Cerebellar nuclear complex (tissue), 1 donor: ENCODE data around the gene SLC2A11.
"Not testable (repeated sequence)": the region's sequence is repeated elsewhere in the genome, so short reads cannot be mapped to it uniquely, and the experiment has no call there.

Experiments used
- DNase-seq, 2 experiments: peaks; one replicate each; lab custom pipeline; 2025; lab: John Stamatoyannopoulos, UW

Gene SLC2A11

GRCh38 chr22:23891726-23892125 is 34.1 kb downstream of the SLC2A11 start:
- no peak for DNase-seq

- DNase-seq: no peak
These were observed 34.5 kb downstream of the SLC2A11 start for GRCh38 chr22:23892130-23892529.

- no peak for DNase-seq
These were observed 35.0 kb downstream of the SLC2A11 start for GRCh38 chr22:23892706-23893105.

DNA sequence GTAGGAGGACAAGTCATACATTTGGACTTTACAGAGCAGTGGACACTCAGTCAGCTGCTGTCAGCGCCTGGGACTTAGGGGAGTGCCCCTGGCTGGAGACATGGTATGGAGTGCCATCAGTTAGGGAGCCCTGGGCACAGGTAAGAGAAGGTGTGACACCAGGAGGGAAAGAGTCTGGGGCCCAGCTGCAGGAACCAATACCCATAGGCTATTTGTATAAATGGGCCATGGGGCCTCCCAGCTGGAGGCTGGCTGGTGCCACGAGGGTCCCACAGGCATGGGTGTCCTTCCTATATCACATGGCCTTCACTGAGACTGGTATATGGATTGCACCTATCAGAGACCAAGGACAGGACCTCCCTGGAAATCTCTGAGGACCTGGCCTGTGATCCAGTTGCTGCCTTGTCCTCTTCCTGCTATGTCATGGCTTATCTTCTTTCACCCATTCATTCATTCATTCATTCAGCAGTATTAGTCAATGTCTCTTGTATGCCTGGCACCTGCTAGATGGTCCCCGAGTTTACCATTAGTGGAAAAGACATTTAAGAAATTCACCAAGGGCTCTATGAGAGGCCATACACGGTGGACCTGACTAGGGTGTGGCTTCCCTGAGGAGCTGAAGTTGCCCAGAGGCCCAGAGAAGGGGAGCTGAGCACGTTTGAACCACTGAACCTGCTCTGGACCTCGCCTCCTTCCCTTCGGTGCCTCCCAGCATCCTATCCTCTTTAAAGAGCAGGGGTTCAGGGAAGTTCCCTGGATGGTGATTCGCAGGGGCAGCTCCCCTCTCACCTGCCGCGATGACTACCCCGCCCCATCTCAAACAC is 35.7 kb downstream of the SLC2A11 start:
- no peak for DNase-seq

DNA sequence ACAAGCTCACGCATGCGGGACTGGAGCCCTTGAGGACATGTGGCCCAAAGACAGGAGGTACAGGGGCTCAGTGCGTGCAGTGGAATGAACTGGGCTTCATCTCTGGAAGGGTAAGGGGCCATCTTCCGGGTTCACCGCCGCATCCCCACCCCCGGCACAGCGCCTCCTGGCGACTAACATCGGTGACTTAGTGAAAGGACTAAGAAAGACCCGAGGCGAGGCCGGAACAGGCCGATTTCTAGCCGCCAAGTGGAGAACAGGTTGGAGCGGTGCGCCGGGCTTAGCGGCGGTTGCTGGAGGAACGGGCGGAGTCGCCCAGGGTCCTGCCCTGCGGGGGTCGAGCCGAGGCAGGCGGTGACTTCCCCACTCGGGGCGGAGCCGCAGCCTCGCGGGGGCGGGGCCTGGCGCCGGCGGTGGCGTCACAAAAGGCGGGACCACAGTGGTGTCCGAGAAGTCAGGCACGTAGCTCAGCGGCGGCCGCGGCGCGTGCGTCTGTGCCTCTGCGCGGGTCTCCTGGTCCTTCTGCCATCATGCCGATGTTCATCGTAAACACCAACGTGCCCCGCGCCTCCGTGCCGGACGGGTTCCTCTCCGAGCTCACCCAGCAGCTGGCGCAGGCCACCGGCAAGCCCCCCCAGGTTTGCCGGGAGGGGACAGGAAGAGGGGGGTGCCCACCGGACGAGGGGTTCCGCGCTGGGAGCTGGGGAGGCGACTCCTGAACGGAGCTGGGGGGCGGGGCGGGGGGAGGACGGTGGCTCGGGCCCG is 36.5 kb downstream of the SLC2A11 start, which contains the start of gene MIF:
Gene MIF (plus strand): TSS at position 439 of the 765 bp plus-strand sequence. CDS start 92 bp downstream, at position 531.
- DNase-seq: peak in 1 of 2 experiments; percentile 69

DNA sequence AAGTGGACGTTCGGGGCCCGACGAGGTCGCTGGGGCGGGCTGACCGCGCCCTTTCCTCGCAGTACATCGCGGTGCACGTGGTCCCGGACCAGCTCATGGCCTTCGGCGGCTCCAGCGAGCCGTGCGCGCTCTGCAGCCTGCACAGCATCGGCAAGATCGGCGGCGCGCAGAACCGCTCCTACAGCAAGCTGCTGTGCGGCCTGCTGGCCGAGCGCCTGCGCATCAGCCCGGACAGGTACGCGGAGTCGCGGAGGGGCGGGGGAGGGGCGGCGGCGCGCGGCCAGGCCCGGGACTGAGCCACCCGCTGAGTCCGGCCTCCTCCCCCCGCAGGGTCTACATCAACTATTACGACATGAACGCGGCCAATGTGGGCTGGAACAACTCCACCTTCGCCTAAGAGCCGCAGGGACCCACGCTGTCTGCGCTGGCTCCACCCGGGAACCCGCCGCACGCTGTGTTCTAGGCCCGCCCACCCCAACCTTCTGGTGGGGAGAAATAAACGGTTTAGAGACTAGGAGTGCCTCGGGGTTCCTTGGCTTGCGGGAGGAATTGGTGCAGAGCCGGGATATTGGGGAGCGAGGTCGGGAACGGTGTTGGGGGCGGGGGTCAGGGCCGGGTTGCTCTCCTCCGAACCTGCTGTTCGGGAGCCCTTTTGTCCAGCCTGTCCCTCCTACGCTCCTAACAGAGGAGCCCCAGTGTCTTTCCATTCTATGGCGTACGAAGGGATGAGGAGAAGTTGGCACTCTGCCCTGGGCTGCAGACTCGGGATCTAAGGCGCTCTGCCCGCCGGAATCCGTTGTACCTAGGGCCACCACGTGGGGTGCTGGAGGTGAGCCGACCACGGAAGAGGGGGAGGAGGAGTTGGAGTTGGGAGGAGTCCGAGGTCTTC is 37.3 kb downstream of the SLC2A11 start:
- DNase-seq: peak in 1 of 2 experiments; percentile 8

GRCh38 chr22:23895599-23896144 is 38.0 kb downstream of the SLC2A11 start:
- no peak for DNase-seq

GRCh38 chr22:23896166-23896522 is 38.5 kb downstream of the SLC2A11 start:
- no peak for DNase-seq

- DNase-seq: no peak
These were observed 39.0 kb downstream of the SLC2A11 start for GRCh38 chr22:23896523-23897186.

DNA sequence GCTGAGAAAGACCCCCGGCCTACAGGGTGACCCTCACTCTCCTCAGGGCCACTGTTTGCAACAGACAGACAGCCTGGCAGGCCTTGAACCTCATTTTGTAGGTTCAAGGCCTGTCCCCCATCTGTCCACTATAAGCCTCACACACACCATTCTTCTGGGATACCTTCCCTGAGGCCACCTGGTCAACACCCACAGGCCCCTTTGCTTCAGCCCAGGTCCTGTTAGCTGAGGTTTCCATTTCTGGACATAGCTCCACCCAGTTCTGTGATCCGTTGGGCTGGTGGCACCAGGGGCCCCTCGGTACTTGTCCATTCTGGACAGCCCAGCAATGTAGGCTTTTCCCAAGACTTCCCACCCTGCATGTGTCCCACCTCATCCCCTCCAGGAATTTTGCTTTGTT is 39.6 kb downstream of the SLC2A11 start:
- DNase-seq: no peak

GRCh38 chr22:23898006-23898974 is 40.6 kb downstream of the SLC2A11 start:
- DNase-seq: no peak

DNA sequence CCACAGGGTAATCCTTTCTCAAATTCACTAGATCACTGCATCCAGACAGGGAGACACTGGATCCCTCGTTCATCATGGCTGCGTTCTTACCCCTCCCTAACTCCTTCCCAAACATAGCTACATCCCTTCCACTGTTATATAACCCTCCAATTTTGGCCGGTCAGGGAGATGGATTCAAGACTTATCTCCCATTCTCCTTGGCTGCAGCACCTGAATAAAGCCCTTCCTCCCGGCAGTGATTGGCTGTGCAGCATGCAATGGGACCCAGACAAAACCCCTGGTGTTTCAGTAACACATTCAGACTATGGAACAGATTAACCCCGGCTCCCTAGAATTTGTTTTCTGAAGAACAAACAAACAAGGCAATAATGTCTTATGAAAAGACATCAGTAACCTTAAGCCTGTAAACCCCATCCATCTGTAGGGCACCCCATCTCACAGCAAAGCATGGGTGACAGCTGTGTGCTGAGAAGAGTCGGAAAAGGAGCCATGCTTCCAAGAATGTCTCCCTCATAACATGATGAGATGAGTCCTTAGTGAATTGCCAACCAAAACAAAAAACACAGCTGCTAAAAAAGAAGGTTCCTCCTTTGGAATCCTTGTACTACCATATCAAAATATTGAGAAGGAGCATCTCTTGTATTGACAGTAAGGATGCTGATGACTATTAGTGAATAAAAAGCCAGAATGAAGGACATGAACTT is 41.5 kb downstream of the SLC2A11 start:
- DNase-seq: no peak

DNA sequence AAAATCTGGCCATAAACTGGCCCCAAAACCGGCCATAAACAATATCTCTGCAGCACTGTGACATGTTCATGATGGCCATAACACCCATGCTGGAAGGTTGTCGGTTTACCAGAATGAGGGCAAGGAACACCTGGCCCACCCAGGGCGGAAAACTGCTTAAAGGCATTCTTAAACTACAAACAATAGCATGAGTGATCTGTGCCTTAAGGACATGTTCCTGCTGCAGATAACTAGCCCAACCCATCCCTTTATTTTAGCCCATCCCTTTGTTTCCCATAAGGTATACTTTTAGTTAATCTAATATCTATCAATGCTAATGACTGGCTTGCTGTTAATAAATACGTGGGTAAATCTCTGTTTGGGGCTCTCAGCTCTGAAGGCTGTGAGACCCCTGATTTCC is 42.6 kb downstream of the SLC2A11 start:
- DNase-seq: not testable (repeated sequence)

GRCh38 chr22:23901600-23901999 is 43.9 kb downstream of the SLC2A11 start:
- DNase-seq: no peak

DNA sequence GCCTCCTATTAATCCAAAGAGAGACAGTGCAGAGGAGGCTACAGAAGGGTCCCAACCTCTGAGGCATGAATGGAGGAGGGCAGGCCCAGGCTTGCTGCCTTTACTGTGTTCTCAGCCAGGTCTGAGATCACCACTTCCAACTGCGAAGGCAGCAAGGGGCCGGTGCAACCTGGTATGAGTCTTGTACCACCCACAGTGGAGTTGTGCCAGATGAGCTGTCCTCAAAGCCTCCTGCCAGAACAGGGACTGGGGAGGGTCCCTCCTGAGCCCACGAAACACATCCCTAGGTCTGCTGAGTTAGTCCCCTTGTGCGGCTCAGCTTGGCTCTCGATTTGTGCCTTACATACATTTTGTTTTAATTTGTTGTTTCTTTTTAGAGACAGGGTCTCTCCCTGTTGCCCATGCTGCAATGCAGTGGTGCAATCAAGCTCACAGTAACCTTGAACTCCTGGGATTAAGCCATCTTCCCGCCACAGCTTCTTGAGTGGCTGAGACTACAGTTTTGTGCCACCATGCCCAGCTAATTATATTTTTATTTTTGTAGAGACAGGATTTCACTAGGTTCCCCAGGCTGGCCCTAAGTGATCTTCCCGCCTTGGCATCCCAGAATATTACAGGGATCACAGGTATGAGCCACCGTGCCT is 45.8 kb downstream of the SLC2A11 start:
- DNase-seq: no peak

GRCh38 chr22:23904573-23905254 is 47.0 kb downstream of the SLC2A11 start:
- DNase-seq: no peak

DNA sequence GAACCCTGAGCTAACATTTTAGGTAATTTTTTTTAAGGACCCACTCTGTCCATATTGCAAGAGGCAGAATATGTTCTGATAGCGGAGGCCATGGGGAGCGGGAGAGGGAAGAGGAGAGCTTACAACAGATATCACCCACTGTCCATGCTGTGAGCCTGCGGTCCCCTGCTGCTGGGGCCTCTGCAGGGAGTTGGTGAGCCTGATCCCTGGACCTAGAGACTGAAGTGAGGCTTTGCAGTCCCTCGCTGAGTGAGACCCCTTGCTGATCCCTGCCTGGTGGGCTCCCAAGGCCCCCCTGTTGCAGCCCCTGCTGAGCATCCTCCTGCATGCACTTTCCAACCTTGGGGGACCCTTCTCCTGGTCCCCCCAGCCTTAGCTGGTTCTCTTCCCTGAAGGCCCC is 49.0 kb downstream of the SLC2A11 start:
- no peak for DNase-seq

DNA sequence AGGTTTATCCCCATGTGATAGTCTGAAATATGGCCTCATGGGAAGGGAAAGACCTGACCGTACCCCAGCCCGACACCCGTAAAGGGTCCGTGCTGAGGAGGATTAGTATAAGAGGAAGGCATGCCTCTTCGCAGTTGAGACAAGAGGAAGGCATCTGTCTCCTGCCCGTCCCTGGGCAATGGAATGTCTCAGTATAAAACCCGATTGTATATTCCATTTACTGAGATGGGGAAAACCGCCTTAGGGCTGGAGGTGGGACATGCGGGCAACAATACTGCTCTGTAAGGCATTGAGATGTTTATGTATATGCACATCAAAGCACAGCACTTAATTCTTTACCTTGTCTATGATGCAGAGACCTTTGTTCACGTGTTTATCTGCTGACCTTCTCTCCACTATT is 49.7 kb downstream of the SLC2A11 start:
- not testable (repeated sequence) for DNase-seq
